GM18873 (cell line): ENCODE data around the gene RNF207.

Source experiments
- ATAC-seq: cut with Tn5 transposase; IDR thresholded peaks from one replicate; pipeline ENCODE4 v1.9.1; 2021; ENCODE audit warnings: mild to moderate bottlenecking, moderate library complexity, moderate number of reproducible peaks; ENCODE audit not compliant: unreplicated experiment, low FRiP score

RNF207 gene

GRCh38 chr1:6246497-6247467, 40.9 kb downstream of the RNF207 start:
- no peak for ATAC-seq

GRCh38 chr1:6247651-6248050, 41.7 kb downstream of the RNF207 start:
- ATAC-seq = no peak

- no peak for ATAC-seq
Observed at GRCh38 chr1:6248161-6248776, 42.4 kb downstream of the RNF207 start.

- no peak for ATAC-seq
Observed at GRCh38 chr1:6248932-6249738, 43.2 kb downstream of the RNF207 start.

- no peak for ATAC-seq
Observed at GRCh38 chr1:6249739-6250689, 44.1 kb downstream of the RNF207 start.

GRCh38 chr1:6251233-6251632, 45.3 kb downstream of the RNF207 start:
- ATAC-seq = no peak

GRCh38 chr1:6251681-6252373, 45.9 kb downstream of the RNF207 start:
- no peak for ATAC-seq

GRCh38 chr1:6252374-6252710, 46.4 kb downstream of the RNF207 start:
- ATAC-seq = no peak

- no peak for ATAC-seq
Observed at GRCh38 chr1:6253380-6253779, 47.5 kb downstream of the RNF207 start.

- no peak for ATAC-seq
Observed at GRCh38 chr1:6254691-6255090, 48.8 kb downstream of the RNF207 start.

- no peak for ATAC-seq
Observed at GRCh38 chr1:6256645-6257044, 50.7 kb downstream of the RNF207 start.

- ATAC-seq = no peak
Observed at GRCh38 chr1:6257541-6258069, 51.7 kb downstream of the RNF207 start.

GRCh38 chr1:6258675-6259074, 52.8 kb downstream of the RNF207 start:
- ATAC-seq = no peak

GRCh38 chr1:6259491-6260362, 53.8 kb downstream of the RNF207 start:
- ATAC-seq = no peak

- no peak for ATAC-seq
Observed at GRCh38 chr1:6260433-6260934, 54.6 kb downstream of the RNF207 start.

GRCh38 chr1:6260961-6261614, 55.2 kb downstream of the RNF207 start, which contains the start of gene GPR153:
TSS of gene GPR153 (minus strand) at chr1:6261098. CDS start at chr1:6254905, 6,193 bp downstream.
- ATAC-seq = no peak

GRCh38 chr1:6261615-6261995, 55.7 kb downstream of the RNF207 start:
- ATAC-seq = no peak
